ENCODE results near the gene ILF3. TPM values are rescaled to one million over a fixed set of nuclear protein-coding genes. Genes with fewer than 3 reads are reported as not detected.

The ILF3 gene
- total and polyA plus RNA-seq, 2 donors (not counting 3 experiments of a cell fraction or from before 2014, with no cell fraction given) = 186 to 459 TPM

- CTCF ChIA-PET = interaction anchor here (0.9 to 3.6 kb wide), 4 partner anchors 19 to 45 kb away, joined by 3 to 25 read pairs (median 14); no protein-coding TSS in a partner anchor
- Histone ChIP-seq H3K9me1 (replicated peaks; ENCODE audit: control insufficient read depth, extremely low read depth, insufficient read depth, low read length) (no peaks in the 10 kb centered on the region), H3K9me3 (replicated peaks; ENCODE audit: control insufficient read depth, insufficient read depth, low read length) (no peaks in the 10 kb centered on the region), H3K4me1 (ENCODE audit: control insufficient read depth, extremely low read depth, insufficient read depth, low read length) (peaks cover 10% of the 10 kb centered on the region), H3K27ac (ENCODE audit: insufficient read depth, low read depth, low read length) (no peak overlapping the region), H3K27me3 (ENCODE audit: control insufficient read depth in 2 of 2, insufficient read depth in 2 of 2, low read length in 2 of 2) (no peaks in the 10 kb centered on the region), H3K79me2 (ENCODE audit: control insufficient read depth, insufficient read depth, low read length) (no peaks in the 10 kb centered on the region), H3K9ac (replicated peaks; ENCODE audit: extremely low read depth, insufficient read depth, low read length) (peak overlapping the region; percentile 25), H4K20me1 (replicated peaks; ENCODE audit: control insufficient read depth, extremely low read depth, insufficient read depth, low read length) (no peaks in the 10 kb centered on the region), H3K4me3 (replicated peaks in 1 of 3; ENCODE audit: insufficient read depth in 1 of 3, low read depth in 1 of 3, low read length in 3 of 3) (peak overlapping the region; percentile 6 to 37 (median 33)), H3K36me3 (ENCODE audit: control insufficient read depth in 2 of 2, extremely low read depth in 1 of 2, insufficient read depth in 2 of 2, low read length in 2 of 2) (peaks cover 0 to 9% of the 10 kb centered on the region in 2 experiments), H3K4me2 (ENCODE audit: insufficient read depth, low read length) (peak overlapping the region; percentile 88), H2AFZ (ENCODE audit: low read depth, low read length) (peak overlapping the region; percentile 75)
- intact Hi-C loops (cut with micrococcal nuclease) = loop anchor here (2.0 to 5.0 kb wide), 2 partner anchors 23 to 43 kb away; no protein-coding TSS in a partner anchor
- dilution Hi-C loops (cut with MboI; ENCODE audit: extremely low pct_ligation_motif_present, low sequenced_read_pairs) = no loop called here
- TF ChIP-seq MYC (IDR thresholded peaks at IDR 0.05; ENCODE audit: low read depth, low read length) = no peak
- TF ChIP-seq, protein P1, sequence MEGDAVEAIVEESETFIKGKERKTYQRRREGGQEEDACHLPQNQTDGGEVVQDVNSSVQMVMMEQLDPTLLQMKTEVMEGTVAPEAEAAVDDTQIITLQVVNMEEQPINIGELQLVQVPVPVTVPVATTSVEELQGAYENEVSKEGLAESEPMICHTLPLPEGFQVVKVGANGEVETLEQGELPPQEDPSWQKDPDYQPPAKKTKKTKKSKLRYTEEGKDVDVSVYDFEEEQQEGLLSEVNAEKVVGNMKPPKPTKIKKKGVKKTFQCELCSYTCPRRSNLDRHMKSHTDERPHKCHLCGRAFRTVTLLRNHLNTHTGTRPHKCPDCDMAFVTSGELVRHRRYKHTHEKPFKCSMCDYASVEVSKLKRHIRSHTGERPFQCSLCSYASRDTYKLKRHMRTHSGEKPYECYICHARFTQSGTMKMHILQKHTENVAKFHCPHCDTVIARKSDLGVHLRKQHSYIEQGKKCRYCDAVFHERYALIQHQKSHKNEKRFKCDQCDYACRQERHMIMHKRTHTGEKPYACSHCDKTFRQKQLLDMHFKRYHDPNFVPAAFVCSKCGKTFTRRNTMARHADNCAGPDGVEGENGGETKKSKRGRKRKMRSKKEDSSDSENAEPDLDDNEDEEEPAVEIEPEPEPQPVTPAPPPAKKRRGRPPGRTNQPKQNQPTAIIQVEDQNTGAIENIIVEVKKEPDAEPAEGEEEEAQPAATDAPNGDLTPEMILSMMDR (IDR thresholded peaks at IDR 0.05; ENCODE audit: extremely low read depth in 1 of 2, insufficient read depth in 1 of 2, low read depth in 1 of 2, low read length in 2 of 2) = no peak
- TF ChIP-seq, protein P2, sequence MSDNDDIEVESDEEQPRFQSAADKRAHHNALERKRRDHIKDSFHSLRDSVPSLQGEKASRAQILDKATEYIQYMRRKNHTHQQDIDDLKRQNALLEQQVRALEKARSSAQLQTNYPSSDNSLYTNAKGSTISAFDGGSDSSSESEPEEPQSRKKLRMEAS (IDR thresholded peaks at IDR 0.05; ENCODE audit: insufficient read depth, insufficient read length) = no peak
- TF ChIP-seq POLR2AphosphoS5 (IDR thresholded peaks at IDR 0.05; ENCODE audit: insufficient read depth, low read depth, low read length) = no peak
- no peak for TF ChIP-seq POLR2A (IDR thresholded peaks at IDR 0.05; ENCODE audit: low read depth, low read length)
- TF ChIP-seq EZH2 (IDR thresholded peaks at IDR 0.05; ENCODE audit: borderline replicate concordance, low read depth, low read length, severe bottlenecking) = no peak
- no peak for TF ChIP-seq JUN (IDR thresholded peaks at IDR 0.05; ENCODE audit: borderline replicate concordance, insufficient read depth, insufficient read length, low read depth)
- no peak for TF ChIP-seq GATA2 (IDR thresholded peaks at IDR 0.05; ENCODE audit: insufficient read depth, insufficient read length, low read depth, low read length)
- TF ChIP-seq FOS (IDR thresholded peaks at IDR 0.05; ENCODE audit: borderline replicate concordance, insufficient read depth, low read length) = no peak
- DNase-seq (ENCODE audit: low read depth, low spot score) = no peak
- FAIRE-seq = no peak
- no TSS peak for BruUV-seq (replicated peaks)
- POLR2A ChIA-PET = no interaction called here
These were observed 28.4 kb upstream of the ILF3 start for GRCh38 chr19:10625762-10626138.
